Liver (tissue), 9 donors: ENCODE results near the gene ZNF326. TPM values are rescaled to one million over a fixed set of nuclear protein-coding genes. Genes with fewer than 3 reads are reported as not detected.

ENCODE experiments used
- DNase-seq: peaks from one replicate; pipeline ENCODE4 v3.0.0-alpha.2; 2017; ENCODE audit warnings: low spot score
- H3K27ac ChIP-seq, 2 donors: one replicate each; pipeline ENCODE4 v1.7.0; 2013; ENCODE audit warnings: inconsistent platforms in 2 of 2, low read length in 2 of 2, control low read depth in 1 of 2, low read depth in 1 of 2, mild to moderate bottlenecking in 1 of 2
- H3K27me3 ChIP-seq, 4 donors: one replicate each; pipeline versions ENCODE4 v1.6.1 to v1.7.0; 2013; ENCODE audit warnings: low read length in 3 of 4, inconsistent platforms in 1 of 4, mild to moderate bottlenecking in 1 of 4, moderate library complexity in 1 of 4; ENCODE audit not compliant: control insufficient read depth in 4 of 4, insufficient read depth in 4 of 4
- H3K36me3 ChIP-seq, 4 donors: one replicate each; pipeline versions ENCODE4 v1.6.1 to v1.7.0; 2013; ENCODE audit warnings: low read length in 3 of 4, mild to moderate bottlenecking in 3 of 4, low read depth in 1 of 4, moderate library complexity in 1 of 4; ENCODE audit not compliant: control insufficient read depth in 4 of 4, insufficient read depth in 3 of 4
- H3K4me1 ChIP-seq, 4 donors: one replicate each; pipeline versions ENCODE4 v1.6.1 to v1.7.0; 2013; ENCODE audit warnings: low read length in 3 of 4, mild to moderate bottlenecking in 3 of 4, moderate library complexity in 1 of 4; ENCODE audit not compliant: control insufficient read depth in 4 of 4, insufficient read depth in 4 of 4
- H3K4me3 ChIP-seq, 3 donors: one replicate each; pipeline versions ENCODE4 v1.6.1 to v1.7.0; 2013; ENCODE audit warnings: low read length in 3 of 3, control low read depth in 1 of 3, low read depth in 1 of 3, mild to moderate bottlenecking in 1 of 3
- H3K9ac ChIP-seq, 2 donors: one replicate each; pipeline ENCODE4 v1.7.0; 2013; ENCODE audit warnings: low read length in 2 of 2, mild to moderate bottlenecking in 2 of 2, moderate library complexity in 2 of 2, control low read depth in 1 of 2, low read depth in 1 of 2
- H3K9me3 ChIP-seq, 4 donors: one replicate each; pipeline versions ENCODE4 v1.6.1 to v1.7.0; 2013; ENCODE audit warnings: low read length in 3 of 4; ENCODE audit not compliant: control insufficient read depth in 4 of 4
- EGR1 ChIP-seq, 2 donors: IDR thresholded peaks; 2 replicates each; pipeline ENCODE4 v1.6.1; 2016 to 2018; ENCODE audit warnings: antibody characterized with exemption in 2 of 2, low read depth in 2 of 2
- FOXA1 ChIP-seq: IDR thresholded peaks from 2 replicates; pipeline ENCODE4 v1.6.1; 2016; ENCODE audit warnings: antibody characterized with exemption
- FOXA2 ChIP-seq: IDR thresholded peaks from 2 replicates; pipeline ENCODE4 v1.6.1; 2016; ENCODE audit warnings: antibody characterized with exemption
- HNF4A ChIP-seq, 2 donors: conservative IDR thresholded peaks; 2 replicates each; pipeline ENCODE4 v1.6.1; 2016; ENCODE audit warnings: antibody characterized with exemption in 2 of 2, mild to moderate bottlenecking in 2 of 2
- HNF4G ChIP-seq: IDR thresholded peaks from 2 replicates; pipeline ENCODE4 v1.6.1; 2016; ENCODE audit warnings: antibody characterized with exemption
- JUND ChIP-seq, 2 donors: IDR thresholded peaks; 2 replicates each; pipeline ENCODE4 v1.6.1; 2016; ENCODE audit warnings: antibody characterized with exemption in 2 of 2
- NR2F2 ChIP-seq: IDR thresholded peaks from 2 replicates; pipeline ENCODE4 v1.6.1; 2016; ENCODE audit warnings: antibody characterized with exemption
- RAD21 ChIP-seq, 2 donors: IDR thresholded peaks; 2 replicates each; pipeline ENCODE4 v1.6.1; 2016; ENCODE audit warnings: antibody characterized with exemption in 2 of 2, mild to moderate bottlenecking in 2 of 2
- RXRA ChIP-seq, 2 donors: IDR thresholded peaks; 2 replicates each; pipeline ENCODE4 v1.6.1; 2017 to 2018; ENCODE audit warnings: antibody characterized with exemption in 2 of 2, mild to moderate bottlenecking in 1 of 2
- SP1 ChIP-seq: IDR thresholded peaks from 2 replicates; pipeline ENCODE4 v1.6.1; 2018; ENCODE audit warnings: antibody characterized with exemption, mild to moderate bottlenecking
- TAF1 ChIP-seq: conservative IDR thresholded peaks from 2 replicates; pipeline ENCODE4 v1.6.1; 2016; ENCODE audit warnings: antibody characterized with exemption, mild to moderate bottlenecking
- YY1 ChIP-seq: IDR thresholded peaks from 2 replicates; pipeline ENCODE4 v1.6.1; 2016; ENCODE audit warnings: antibody characterized with exemption, mild to moderate bottlenecking
- WGBS: extraction: QIAGEN DNeasy Blood & Tissue Kit; methylation state at CpG from one replicate; pipeline ENCODE4 v1.1.7; 2013; 5-methylcytosine and 5-hydroxymethylcytosine counted together
- polyA plus RNA-seq, 2 donors: library from polyadenylated mRNA; stranded (reverse) in 1 of 2; unstranded in 1 of 2; fragments of 200-250 nt in 1 of 2; fragments of >200 nt in 1 of 2; fragmentation: Nextera tagmentation in 1 of 2; extraction: Ambion mirVana in 1 of 2; gene quantifications; one replicate each; pipeline versions ENCODE4 v1.2.1 to v1.2.3, GENCODE V29; 2013 to 2015
- total RNA-seq, 2 donors: library from RNA; depleted of rRNA; stranded (reverse); fragments of >200 nt; gene quantifications; one replicate each; pipeline ENCODE4 v1.2.3, GENCODE V29; 2014
- TF ChIP-seq, protein P1 (sequence below): IDR thresholded peaks from 2 replicates; pipeline ENCODE4 v1.6.1; 2016; ENCODE audit warnings: antibody characterized with exemption
- TF ChIP-seq, protein P2 (sequence below): IDR thresholded peaks from 2 replicates; pipeline ENCODE4 v1.6.1; 2016; ENCODE audit warnings: antibody characterized with exemption
- TF ChIP-seq, protein P3 (sequence below): IDR thresholded peaks from 2 replicates; pipeline ENCODE4 v1.6.1; 2016; ENCODE audit warnings: antibody characterized with exemption, mild to moderate bottlenecking
- TF ChIP-seq, protein P4 (sequence below): IDR thresholded peaks from 2 replicates; pipeline ENCODE4 v1.6.1; 2016; ENCODE audit warnings: antibody characterized with exemption
- donor health status: healthy.
- donor health status: healthy.
- donor health status: healthy.
- donor health status: healthy.
- donor health status: healthy.

ZNF326 gene
- total and polyA plus RNA-seq, 4 donors = 6.5 to 14.6 (median 10.9) TPM

DNA sequence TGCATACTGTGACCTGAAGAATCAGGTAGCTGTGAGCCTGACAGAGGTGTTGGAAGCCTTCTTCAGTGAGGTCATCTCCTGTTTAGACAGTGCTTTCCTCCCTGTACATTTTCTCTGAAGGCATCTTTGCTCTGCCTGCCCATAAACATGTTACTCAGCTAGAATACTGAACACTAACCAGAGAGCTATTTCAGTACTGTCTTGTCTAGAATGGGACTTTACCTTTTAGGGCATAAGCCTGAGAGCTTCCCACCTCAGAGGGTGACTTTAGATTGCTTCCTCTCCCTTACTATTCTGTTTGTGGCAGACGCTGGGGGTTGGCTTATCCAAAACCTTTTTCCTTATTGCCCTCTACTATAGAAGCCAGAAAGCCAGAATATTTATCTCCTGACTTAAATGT is 23.3 kb upstream of the ZNF326 start:
- TF ChIP-seq HNF4A (conservative IDR thresholded peaks at IDR 0.05) (no peak), HNF4G (no peak), FOXA2 (no peak), NR2F2 (no peak), RXRA (IDR thresholded peaks at IDR 0.05) (no peak), TAF1 (no peak), FOXA1 (no peak), SP1 (no peak), JUND (IDR thresholded peaks at IDR 0.05) (no peak), RAD21 (IDR thresholded peaks at IDR 0.05) (no peak), YY1 (no peak), EGR1 (IDR thresholded peaks at IDR 0.05; ENCODE audit: low read depth in 2 of 2) (no peak)
- TF ChIP-seq, protein P1, sequence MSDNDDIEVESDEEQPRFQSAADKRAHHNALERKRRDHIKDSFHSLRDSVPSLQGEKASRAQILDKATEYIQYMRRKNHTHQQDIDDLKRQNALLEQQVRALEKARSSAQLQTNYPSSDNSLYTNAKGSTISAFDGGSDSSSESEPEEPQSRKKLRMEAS = no peak
- TF ChIP-seq, protein P2, sequence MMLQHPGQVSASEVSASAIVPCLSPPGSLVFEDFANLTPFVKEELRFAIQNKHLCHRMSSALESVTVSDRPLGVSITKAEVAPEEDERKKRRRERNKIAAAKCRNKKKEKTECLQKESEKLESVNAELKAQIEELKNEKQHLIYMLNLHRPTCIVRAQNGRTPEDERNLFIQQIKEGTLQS = no peak
- TF ChIP-seq, protein P3, sequence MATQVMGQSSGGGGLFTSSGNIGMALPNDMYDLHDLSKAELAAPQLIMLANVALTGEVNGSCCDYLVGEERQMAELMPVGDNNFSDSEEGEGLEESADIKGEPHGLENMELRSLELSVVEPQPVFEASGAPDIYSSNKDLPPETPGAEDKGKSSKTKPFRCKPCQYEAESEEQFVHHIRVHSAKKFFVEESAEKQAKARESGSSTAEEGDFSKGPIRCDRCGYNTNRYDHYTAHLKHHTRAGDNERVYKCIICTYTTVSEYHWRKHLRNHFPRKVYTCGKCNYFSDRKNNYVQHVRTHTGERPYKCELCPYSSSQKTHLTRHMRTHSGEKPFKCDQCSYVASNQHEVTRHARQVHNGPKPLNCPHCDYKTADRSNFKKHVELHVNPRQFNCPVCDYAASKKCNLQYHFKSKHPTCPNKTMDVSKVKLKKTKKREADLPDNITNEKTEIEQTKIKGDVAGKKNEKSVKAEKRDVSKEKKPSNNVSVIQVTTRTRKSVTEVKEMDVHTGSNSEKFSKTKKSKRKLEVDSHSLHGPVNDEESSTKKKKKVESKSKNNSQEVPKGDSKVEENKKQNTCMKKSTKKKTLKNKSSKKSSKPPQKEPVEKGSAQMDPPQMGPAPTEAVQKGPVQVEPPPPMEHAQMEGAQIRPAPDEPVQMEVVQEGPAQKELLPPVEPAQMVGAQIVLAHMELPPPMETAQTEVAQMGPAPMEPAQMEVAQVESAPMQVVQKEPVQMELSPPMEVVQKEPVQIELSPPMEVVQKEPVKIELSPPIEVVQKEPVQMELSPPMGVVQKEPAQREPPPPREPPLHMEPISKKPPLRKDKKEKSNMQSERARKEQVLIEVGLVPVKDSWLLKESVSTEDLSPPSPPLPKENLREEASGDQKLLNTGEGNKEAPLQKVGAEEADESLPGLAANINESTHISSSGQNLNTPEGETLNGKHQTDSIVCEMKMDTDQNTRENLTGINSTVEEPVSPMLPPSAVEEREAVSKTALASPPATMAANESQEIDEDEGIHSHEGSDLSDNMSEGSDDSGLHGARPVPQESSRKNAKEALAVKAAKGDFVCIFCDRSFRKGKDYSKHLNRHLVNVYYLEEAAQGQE = no peak
- TF ChIP-seq, protein P4, sequence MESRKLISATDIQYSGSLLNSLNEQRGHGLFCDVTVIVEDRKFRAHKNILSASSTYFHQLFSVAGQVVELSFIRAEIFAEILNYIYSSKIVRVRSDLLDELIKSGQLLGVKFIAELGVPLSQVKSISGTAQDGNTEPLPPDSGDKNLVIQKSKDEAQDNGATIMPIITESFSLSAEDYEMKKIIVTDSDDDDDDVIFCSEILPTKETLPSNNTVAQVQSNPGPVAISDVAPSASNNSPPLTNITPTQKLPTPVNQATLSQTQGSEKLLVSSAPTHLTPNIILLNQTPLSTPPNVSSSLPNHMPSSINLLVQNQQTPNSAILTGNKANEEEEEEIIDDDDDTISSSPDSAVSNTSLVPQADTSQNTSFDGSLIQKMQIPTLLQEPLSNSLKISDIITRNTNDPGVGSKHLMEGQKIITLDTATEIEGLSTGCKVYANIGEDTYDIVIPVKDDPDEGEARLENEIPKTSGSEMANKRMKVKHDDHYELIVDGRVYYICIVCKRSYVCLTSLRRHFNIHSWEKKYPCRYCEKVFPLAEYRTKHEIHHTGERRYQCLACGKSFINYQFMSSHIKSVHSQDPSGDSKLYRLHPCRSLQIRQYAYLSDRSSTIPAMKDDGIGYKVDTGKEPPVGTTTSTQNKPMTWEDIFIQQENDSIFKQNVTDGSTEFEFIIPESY = no peak
- H3K9ac ChIP-seq = no peak overlapping the region
- no peaks in the 10 kb centered on the region for H3K27me3 ChIP-seq
- no peaks in the 10 kb centered on the region for H3K4me1 ChIP-seq
- H3K4me3 ChIP-seq = no peak overlapping the region
- WGBS = 85% methylated on average over 1 of the region's 1 CpG
- no peak for DNase-seq
- H3K36me3 ChIP-seq = no peaks in the 10 kb centered on the region
- H3K9me3 ChIP-seq = no peaks in the 10 kb centered on the region
- no peak overlapping the region for H3K27ac ChIP-seq

DNA sequence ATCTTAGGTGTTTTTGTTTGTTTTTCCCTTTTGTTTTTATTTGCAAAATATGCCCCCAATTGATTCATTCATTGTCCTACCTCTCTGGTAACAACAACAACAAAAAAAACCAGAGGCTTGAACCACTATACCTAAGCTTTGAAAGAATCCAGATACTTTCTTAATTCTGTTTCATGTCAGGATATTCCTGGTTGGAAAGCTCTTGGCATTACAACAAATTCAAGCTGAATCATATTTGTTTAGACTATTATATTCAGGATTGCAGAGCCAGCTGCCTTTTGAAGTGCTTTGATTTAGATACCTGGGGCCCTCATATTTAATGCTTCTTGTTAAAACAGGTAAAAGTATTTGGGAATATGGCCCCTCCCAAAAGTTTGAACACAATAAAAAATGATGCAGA is 22.9 kb upstream of the ZNF326 start:
- no peak for TF ChIP-seq HNF4A (conservative IDR thresholded peaks at IDR 0.05)
- TF ChIP-seq FOXA1 = no peak
- no peak overlapping the region for H3K27ac ChIP-seq
- H3K4me3 ChIP-seq = no peak overlapping the region
- H3K4me1 ChIP-seq = no peaks in the 10 kb centered on the region
- DNase-seq = no peak
- no peak overlapping the region for H3K9ac ChIP-seq
- H3K27me3 ChIP-seq = no peaks in the 10 kb centered on the region
- no peaks in the 10 kb centered on the region for H3K9me3 ChIP-seq
- H3K36me3 ChIP-seq = no peaks in the 10 kb centered on the region
